ENCODE data around the gene NEIL3.
A peak's percentile ranks its signal among the peaks of the same experiment; 100 is the strongest.

NEIL3 gene

GRCh38 chr4:177315767-177316464 is 6.2 kb downstream of the NEIL3 start:
- Histone ChIP-seq H3K79me2 (ENCODE audit: control insufficient read depth, insufficient read depth, low read length) (peaks cover 3% of the 10 kb centered on the region), H3K27me3 (ENCODE audit: insufficient read depth, low read length, poor library complexity) (no peaks in the 10 kb centered on the region), H4K5ac (ENCODE audit: low read length) (no peak overlapping the region), H3K23ac (ENCODE audit: low read length) (no peak overlapping the region), H3K4me3 (ENCODE audit: low read length) (no peak overlapping the region), H4K8ac (ENCODE audit: low read depth, low read length) (no peak overlapping the region), H3K4ac (ENCODE audit: low read depth, low read length) (no peak overlapping the region), H3K27ac (ENCODE audit: low read depth, low read length) (no peak overlapping the region), H2BK5ac (ENCODE audit: low read length) (no peak overlapping the region), H3K4me1 (ENCODE audit: control insufficient read depth, low read depth, low read length) (peaks cover 5% of the 10 kb centered on the region), H3K79me1 (ENCODE audit: low read length) (peaks cover 3% of the 10 kb centered on the region), H3K4me2 (ENCODE audit: low read length) (no peak overlapping the region), H3K56ac (ENCODE audit: low read length) (no peak overlapping the region), H3K18ac (ENCODE audit: low read length) (no peak overlapping the region), H3K36me3 (ENCODE audit: control insufficient read depth, insufficient read depth, low read length) (no peaks in the 10 kb centered on the region), H2BK15ac (replicated peaks; ENCODE audit: low read depth) (no peak overlapping the region), H3K9ac (ENCODE audit: low read length) (no peak overlapping the region), H2BK120ac (ENCODE audit: low read depth, low read length) (no peak overlapping the region), H2AK5ac (ENCODE audit: low read length) (no peak overlapping the region)
- no peak for DNase-seq
- no CpG with 5 or more reads among the region's 4 CpGs for WGBS (ENCODE audit: extremely low coverage, insufficient coverage, low lambda C conversion rate)

- Histone ChIP-seq H3K4me1 (ENCODE audit: control insufficient read depth, low read depth, low read length) (peaks cover 5% of the 10 kb centered on the region), H3K36me3 (ENCODE audit: control insufficient read depth, insufficient read depth, low read length) (no peaks in the 10 kb centered on the region)
Observed at GRCh38 chr4:177320721-177321120, 11.0 kb downstream of the NEIL3 start.

GRCh38 chr4:177321647-177322046 is 12.0 kb downstream of the NEIL3 start:
- H2BK5ac ChIP-seq (ENCODE audit: low read length), result no peak overlapping the region
- no peak overlapping the region for H3K27ac ChIP-seq (ENCODE audit: low read depth, low read length)
- H3K56ac ChIP-seq (ENCODE audit: low read length), result no peak overlapping the region
- DNase-seq, result peak; percentile 51
- H3K27me3 ChIP-seq (ENCODE audit: insufficient read depth, low read length, poor library complexity), result no peaks in the 10 kb centered on the region
- H3K4ac ChIP-seq (ENCODE audit: low read depth, low read length), result no peak overlapping the region
- no peak overlapping the region for H3K4me2 ChIP-seq (ENCODE audit: low read length)
- no peak overlapping the region for H4K5ac ChIP-seq (ENCODE audit: low read length)
- no peak overlapping the region for H3K4me3 ChIP-seq (ENCODE audit: low read length)
- H2AK5ac ChIP-seq (ENCODE audit: low read length), result no peak overlapping the region
- H3K36me3 ChIP-seq (ENCODE audit: control insufficient read depth, insufficient read depth, low read length), result no peaks in the 10 kb centered on the region
- H3K9ac ChIP-seq (ENCODE audit: low read length), result no peak overlapping the region
- no CpG with 5 or more reads among the region's 3 CpGs for WGBS (ENCODE audit: extremely low coverage, insufficient coverage, low lambda C conversion rate)
- no peak overlapping the region for H4K8ac ChIP-seq (ENCODE audit: low read depth, low read length)
- H2BK120ac ChIP-seq (ENCODE audit: low read depth, low read length), result no peak overlapping the region
- peaks cover 3% of the 10 kb centered on the region for H3K79me2 ChIP-seq (ENCODE audit: control insufficient read depth, insufficient read depth, low read length)
- H3K18ac ChIP-seq (ENCODE audit: low read length), result no peak overlapping the region
- H3K79me1 ChIP-seq (ENCODE audit: low read length), result peaks cover 5% of the 10 kb centered on the region
- peaks cover 5% of the 10 kb centered on the region for H3K4me1 ChIP-seq (ENCODE audit: control insufficient read depth, low read depth, low read length)
- no peak overlapping the region for H2BK15ac ChIP-seq (replicated peaks; ENCODE audit: low read depth)
- no peak overlapping the region for H3K23ac ChIP-seq (ENCODE audit: low read length)

More at GRCh38 chr4:177320721-177321120, 11.0 kb downstream of the NEIL3 start:
- Histone ChIP-seq H4K8ac (ENCODE audit: low read depth, low read length) (no peak overlapping the region), H3K18ac (ENCODE audit: low read length) (no peak overlapping the region), H3K27ac (ENCODE audit: low read depth, low read length) (peak overlapping the region; percentile 36), H3K79me1 (ENCODE audit: low read length) (peaks cover 5% of the 10 kb centered on the region), H2BK5ac (ENCODE audit: low read length) (no peak overlapping the region), H3K4me2 (ENCODE audit: low read length) (no peak overlapping the region), H3K9ac (ENCODE audit: low read length) (no peak overlapping the region), H3K79me2 (ENCODE audit: control insufficient read depth, insufficient read depth, low read length) (peaks cover 3% of the 10 kb centered on the region), H4K5ac (ENCODE audit: low read length) (no peak overlapping the region), H2BK120ac (ENCODE audit: low read depth, low read length) (no peak overlapping the region), H3K27me3 (ENCODE audit: insufficient read depth, low read length, poor library complexity) (no peaks in the 10 kb centered on the region), H3K56ac (ENCODE audit: low read length) (no peak overlapping the region), H3K4me3 (ENCODE audit: low read length) (no peak overlapping the region), H3K23ac (ENCODE audit: low read length) (no peak overlapping the region), H2BK15ac (replicated peaks; ENCODE audit: low read depth) (no peak overlapping the region), H2AK5ac (ENCODE audit: low read length) (no peak overlapping the region), H3K4ac (ENCODE audit: low read depth, low read length) (no peak overlapping the region)
- no CpG with 5 or more reads among the region's 5 CpGs for WGBS (ENCODE audit: extremely low coverage, insufficient coverage, low lambda C conversion rate)
- DNase-seq, result peak; percentile 55

- Histone ChIP-seq H3K18ac (ENCODE audit: low read length) (no peak overlapping the region), H3K56ac (ENCODE audit: low read length) (no peak overlapping the region), H3K9ac (ENCODE audit: low read length) (no peak overlapping the region), H2BK5ac (ENCODE audit: low read length) (no peak overlapping the region), H3K36me3 (ENCODE audit: control insufficient read depth, insufficient read depth, low read length) (no peaks in the 10 kb centered on the region), H3K4me1 (ENCODE audit: control insufficient read depth, low read depth, low read length) (peaks cover 5% of the 10 kb centered on the region), H3K4ac (ENCODE audit: low read depth, low read length) (no peak overlapping the region), H3K4me3 (ENCODE audit: low read length) (no peak overlapping the region), H3K27me3 (ENCODE audit: insufficient read depth, low read length, poor library complexity) (no peaks in the 10 kb centered on the region), H3K79me1 (ENCODE audit: low read length) (peaks cover 8% of the 10 kb centered on the region), H2BK120ac (ENCODE audit: low read depth, low read length) (no peak overlapping the region), H3K27ac (ENCODE audit: low read depth, low read length) (no peak overlapping the region), H2AK5ac (ENCODE audit: low read length) (no peak overlapping the region), H3K4me2 (ENCODE audit: low read length) (no peak overlapping the region), H4K5ac (ENCODE audit: low read length) (no peak overlapping the region), H2BK15ac (replicated peaks; ENCODE audit: low read depth) (no peak overlapping the region), H3K23ac (ENCODE audit: low read length) (no peak overlapping the region), H4K8ac (ENCODE audit: low read depth, low read length) (no peak overlapping the region), H3K79me2 (ENCODE audit: control insufficient read depth, insufficient read depth, low read length) (peaks cover 3% of the 10 kb centered on the region)
- no peak for DNase-seq
- WGBS (ENCODE audit: extremely low coverage, insufficient coverage, low lambda C conversion rate), result no CpG with 5 or more reads among the region's 7 CpGs
Observed at GRCh38 chr4:177322266-177322665, 12.6 kb downstream of the NEIL3 start.

- Histone ChIP-seq H3K23ac (ENCODE audit: low read length) (no peak overlapping the region), H2AK5ac (ENCODE audit: low read length) (no peak overlapping the region), H3K4ac (ENCODE audit: low read depth, low read length) (no peak overlapping the region), H3K4me3 (ENCODE audit: low read length) (no peak overlapping the region), H3K56ac (ENCODE audit: low read length) (no peak overlapping the region), H4K8ac (ENCODE audit: low read depth, low read length) (no peak overlapping the region), H2BK5ac (ENCODE audit: low read length) (no peak overlapping the region), H4K5ac (ENCODE audit: low read length) (no peak overlapping the region), H3K27me3 (ENCODE audit: insufficient read depth, low read length, poor library complexity) (no peaks in the 10 kb centered on the region), H3K4me1 (ENCODE audit: control insufficient read depth, low read depth, low read length) (peaks cover 5% of the 10 kb centered on the region), H3K4me2 (ENCODE audit: low read length) (no peak overlapping the region), H3K9ac (ENCODE audit: low read length) (no peak overlapping the region), H2BK120ac (ENCODE audit: low read depth, low read length) (no peak overlapping the region), H3K27ac (ENCODE audit: low read depth, low read length) (no peak overlapping the region), H3K18ac (ENCODE audit: low read length) (no peak overlapping the region), H3K36me3 (ENCODE audit: control insufficient read depth, insufficient read depth, low read length) (no peaks in the 10 kb centered on the region), H3K79me1 (ENCODE audit: low read length) (peaks cover 9% of the 10 kb centered on the region), H3K79me2 (ENCODE audit: control insufficient read depth, insufficient read depth, low read length) (peaks cover 3% of the 10 kb centered on the region), H2BK15ac (replicated peaks; ENCODE audit: low read depth) (no peak overlapping the region)
- WGBS (ENCODE audit: extremely low coverage, insufficient coverage, low lambda C conversion rate), result no CpG with 5 or more reads among the region's 3 CpGs
- DNase-seq, result no peak
Observed at GRCh38 chr4:177322881-177323280, 13.2 kb downstream of the NEIL3 start.

GRCh38 chr4:177323416-177323815 is 13.7 kb downstream of the NEIL3 start:
- WGBS (ENCODE audit: extremely low coverage, insufficient coverage, low lambda C conversion rate), result no CpG with 5 or more reads among the region's 1 CpG
- no peak overlapping the region for H3K4ac ChIP-seq (ENCODE audit: low read depth, low read length)

More at GRCh38 chr4:177323416-177323815, 13.7 kb downstream of the NEIL3 start:
- Histone ChIP-seq H3K36me3 (ENCODE audit: control insufficient read depth, insufficient read depth, low read length) (no peaks in the 10 kb centered on the region), H3K4me3 (ENCODE audit: low read length) (no peak overlapping the region), H3K79me1 (ENCODE audit: low read length) (peaks cover 9% of the 10 kb centered on the region), H3K4me1 (ENCODE audit: control insufficient read depth, low read depth, low read length) (peaks cover 5% of the 10 kb centered on the region), H3K27me3 (ENCODE audit: insufficient read depth, low read length, poor library complexity) (no peaks in the 10 kb centered on the region), H3K27ac (ENCODE audit: low read depth, low read length) (no peak overlapping the region), H3K18ac (ENCODE audit: low read length) (no peak overlapping the region), H3K79me2 (ENCODE audit: control insufficient read depth, insufficient read depth, low read length) (peaks cover 3% of the 10 kb centered on the region), H3K4me2 (ENCODE audit: low read length) (no peak overlapping the region), H4K5ac (ENCODE audit: low read length) (no peak overlapping the region), H2BK15ac (replicated peaks; ENCODE audit: low read depth) (no peak overlapping the region), H2BK120ac (ENCODE audit: low read depth, low read length) (no peak overlapping the region), H3K56ac (ENCODE audit: low read length) (no peak overlapping the region), H2BK5ac (ENCODE audit: low read length) (no peak overlapping the region), H4K8ac (ENCODE audit: low read depth, low read length) (no peak overlapping the region), H3K23ac (ENCODE audit: low read length) (no peak overlapping the region), H2AK5ac (ENCODE audit: low read length) (no peak overlapping the region), H3K9ac (ENCODE audit: low read length) (no peak overlapping the region)
- DNase-seq, result no peak

Data from mesendoderm (in vitro differentiated cells).